ENCODE results near the gene ARPC1A. TPM values are rescaled to one million over a fixed set of nuclear protein-coding genes. Genes with fewer than 3 reads are reported as not detected.
"Not testable (repeated sequence)": the region's sequence is repeated elsewhere in the genome, so short reads cannot be mapped to it uniquely, and the experiment has no call there.

ARPC1A gene
- total RNA-seq (100 to 1,000 TPM; 142 to 158 TPM), polyA plus RNA-seq (ENCODE audit: insufficient read length in 6 of 6) (100 to 1,000 TPM in 3 of 6 donors, 10 to 100 TPM in 3; 92.7 to 112 (median 101) TPM)
- long read RNA-seq, donor 1, transcript ARPC1A-201 (10 exons, 1,565 nt): major isoform, 39 of 65 reads
- long read RNA-seq, donor 1, partial matches to known transcripts: 23 of 65 reads
- long read RNA-seq, donor 1, other reads (novel, unspliced or antisense): 0 of 65 reads
- long read RNA-seq, donor 2, transcript ARPC1A-201 (10 exons, 1,565 nt): major isoform, 30 of 68 reads
- long read RNA-seq, donor 2, partial matches to known transcripts: 36 of 68 reads
- long read RNA-seq, donor 2, other reads (novel, unspliced or antisense): 0 of 68 reads
- long read RNA-seq, donor 3, transcript ARPC1A-201 (10 exons, 1,565 nt): major isoform, 42 of 61 reads
- long read RNA-seq, donor 3, partial matches to known transcripts: 18 of 61 reads
- long read RNA-seq, donor 3, other reads (novel, unspliced or antisense): 0 of 61 reads
- long read RNA-seq, donor 4, transcript ARPC1A-201 (10 exons, 1,565 nt): major isoform, 134 of 175 reads
- long read RNA-seq, donor 4, partial matches to known transcripts: 26 of 175 reads
- long read RNA-seq, donor 4, other reads (novel, unspliced or antisense): 15 of 175 reads
- long read RNA-seq, donor 5, transcript ARPC1A-201 (10 exons, 1,565 nt): major isoform, 37 of 49 reads
- long read RNA-seq, donor 5, partial matches to known transcripts: 9 of 49 reads
- long read RNA-seq, donor 5, other reads (novel, unspliced or antisense): 0 of 49 reads
- long read RNA-seq, donor 6, transcript ARPC1A-201 (10 exons, 1,565 nt): major isoform, 54 of 77 reads
- long read RNA-seq, donor 6, partial matches to known transcripts: 22 of 77 reads
- long read RNA-seq, donor 6, other reads (novel, unspliced or antisense): 0 of 77 reads
- long read RNA-seq, donor 7, transcript ARPC1A-201 (10 exons, 1,565 nt): major isoform, 16 of 18 reads
- long read RNA-seq, donor 7, partial matches to known transcripts: 0 of 18 reads
- long read RNA-seq, donor 7, other reads (novel, unspliced or antisense): 0 of 18 reads
- long read RNA-seq, donor 8, transcript ARPC1A-201 (10 exons, 1,565 nt): major isoform, 34 of 46 reads
- long read RNA-seq, donor 8, transcript ARPC1A-205 (2 exons, 541 nt): minor isoform, 5 of 46 reads
- long read RNA-seq, donor 8, partial matches to known transcripts: 7 of 46 reads
- long read RNA-seq, donor 8, other reads (novel, unspliced or antisense): 0 of 46 reads
- long read RNA-seq, donor 9: 0 reads
- long read RNA-seq, donor 10, transcript ARPC1A-201 (10 exons, 1,565 nt): major isoform, 217 of 240 reads
- long read RNA-seq, donor 10, partial matches to known transcripts: 6 of 240 reads
- long read RNA-seq, donor 10, other reads (novel, unspliced or antisense): 17 of 240 reads
- long read RNA-seq, donor 11, transcript ARPC1A-201 (10 exons, 1,565 nt): major isoform, 62 of 102 reads
- long read RNA-seq, donor 11, partial matches to known transcripts: 38 of 102 reads
- long read RNA-seq, donor 11, other reads (novel, unspliced or antisense): 0 of 102 reads
- long read RNA-seq, donor 12, transcript ARPC1A-201 (10 exons, 1,565 nt): major isoform, 36 of 44 reads
- long read RNA-seq, donor 12, partial matches to known transcripts: 5 of 44 reads
- long read RNA-seq, donor 12, other reads (novel, unspliced or antisense): 0 of 44 reads

DNA sequence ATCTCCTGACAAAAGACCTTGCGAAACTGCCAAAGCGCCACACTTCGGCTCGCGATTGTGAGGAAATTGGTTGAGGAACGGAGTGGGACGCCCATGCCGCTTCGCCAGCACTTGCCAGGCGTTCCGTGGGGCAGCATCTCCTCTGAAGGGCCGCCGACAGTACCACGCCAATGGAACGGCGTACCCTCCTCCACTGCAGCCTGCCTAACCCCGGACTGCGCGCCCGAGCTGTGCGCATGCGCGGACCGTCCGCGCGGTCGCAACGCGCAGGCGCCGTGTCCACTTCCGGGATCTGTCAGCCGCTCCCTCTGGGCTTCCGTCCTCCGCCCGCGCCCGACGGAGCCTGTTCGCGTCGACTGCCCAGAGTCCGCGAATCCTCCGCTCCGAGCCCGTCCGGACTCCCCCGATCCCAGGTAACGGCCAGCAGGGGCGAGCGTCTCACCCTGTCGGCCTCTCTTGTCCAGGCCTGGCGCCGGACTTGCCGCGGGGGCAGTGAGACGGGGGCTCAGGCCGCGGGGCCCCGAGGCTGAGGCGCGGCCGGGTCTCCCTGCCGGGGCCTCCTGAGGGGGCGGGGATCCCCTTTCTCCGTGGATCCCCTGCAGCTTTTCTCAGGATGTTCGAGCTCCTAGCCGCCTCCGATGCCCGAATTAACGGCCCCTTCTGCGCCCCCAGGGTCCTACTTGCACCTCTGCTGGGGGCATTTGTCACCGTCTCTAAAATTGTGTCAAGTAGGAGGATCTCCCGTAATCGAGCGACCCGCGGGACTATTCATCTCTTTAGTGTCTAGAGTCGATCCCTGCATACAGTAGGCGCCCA, at the start of gene ARPC1A:
Gene ARPC1A (plus strand): TSS at position 307 of the 816 bp plus-strand sequence. CDS start 7,456 bp downstream, outside the sequence.
- TF ChIP-seq, protein P1, sequence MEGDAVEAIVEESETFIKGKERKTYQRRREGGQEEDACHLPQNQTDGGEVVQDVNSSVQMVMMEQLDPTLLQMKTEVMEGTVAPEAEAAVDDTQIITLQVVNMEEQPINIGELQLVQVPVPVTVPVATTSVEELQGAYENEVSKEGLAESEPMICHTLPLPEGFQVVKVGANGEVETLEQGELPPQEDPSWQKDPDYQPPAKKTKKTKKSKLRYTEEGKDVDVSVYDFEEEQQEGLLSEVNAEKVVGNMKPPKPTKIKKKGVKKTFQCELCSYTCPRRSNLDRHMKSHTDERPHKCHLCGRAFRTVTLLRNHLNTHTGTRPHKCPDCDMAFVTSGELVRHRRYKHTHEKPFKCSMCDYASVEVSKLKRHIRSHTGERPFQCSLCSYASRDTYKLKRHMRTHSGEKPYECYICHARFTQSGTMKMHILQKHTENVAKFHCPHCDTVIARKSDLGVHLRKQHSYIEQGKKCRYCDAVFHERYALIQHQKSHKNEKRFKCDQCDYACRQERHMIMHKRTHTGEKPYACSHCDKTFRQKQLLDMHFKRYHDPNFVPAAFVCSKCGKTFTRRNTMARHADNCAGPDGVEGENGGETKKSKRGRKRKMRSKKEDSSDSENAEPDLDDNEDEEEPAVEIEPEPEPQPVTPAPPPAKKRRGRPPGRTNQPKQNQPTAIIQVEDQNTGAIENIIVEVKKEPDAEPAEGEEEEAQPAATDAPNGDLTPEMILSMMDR (IDR thresholded peaks at IDR 0.05): peak in 1 of 2 donors; percentile 11
- H3K27me3 ChIP-seq: no peaks in the 10 kb centered on the region
- no peaks in the 10 kb centered on the region for H3K9me3 ChIP-seq
- H3K27ac ChIP-seq: peak within 1 kb of the TSS; percentile 73 to 90
- peak within 1 kb of the TSS; percentile 67 to 83 for H3K4me3 ChIP-seq
- H3K36me3 ChIP-seq: no peaks in the 10 kb centered on the region
- peak; percentile 91 to 97 (median 96) for DNase-seq
- intact Hi-C loops (cut with DNase I): no loop called here
- ATAC-seq: peak; percentile 93
- peaks cover 27 to 54% of the 10 kb centered on the region in 2 donors for H3K4me1 ChIP-seq

DNA sequence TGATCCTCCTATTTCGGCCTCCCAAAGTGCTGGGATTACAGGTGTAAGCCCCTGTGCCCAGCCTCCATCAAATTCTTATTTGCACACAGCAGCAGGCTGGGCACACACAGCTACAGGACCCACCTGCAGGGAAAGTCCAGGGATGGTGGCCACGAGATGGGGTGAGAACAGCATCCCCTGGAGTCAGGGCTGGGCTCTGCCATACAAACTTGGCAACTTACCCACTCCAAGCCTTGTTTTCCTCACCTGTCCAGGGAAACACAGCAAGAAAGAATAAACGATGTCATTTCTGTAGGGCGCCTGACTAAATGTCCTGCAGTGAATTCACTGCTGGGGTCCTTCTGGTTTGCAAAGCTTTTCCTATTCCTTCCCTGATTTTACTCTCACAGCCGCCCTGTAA, 47.5 kb upstream of the ARPC1A start:
- Histone ChIP-seq H3K27ac (no peak overlapping the region), H3K36me3 (no peaks in the 10 kb centered on the region), H3K9me3 (no peaks in the 10 kb centered on the region), H3K4me1 (no peaks in the 10 kb centered on the region), H3K27me3 (no peaks in the 10 kb centered on the region), H3K4me3 (no peak overlapping the region)
- no peak for ATAC-seq
- TF ChIP-seq, protein P1 (IDR thresholded peaks at IDR 0.05): no peak
- intact Hi-C loops (cut with DNase I): no loop called here
- DNase-seq: no peak

DNA sequence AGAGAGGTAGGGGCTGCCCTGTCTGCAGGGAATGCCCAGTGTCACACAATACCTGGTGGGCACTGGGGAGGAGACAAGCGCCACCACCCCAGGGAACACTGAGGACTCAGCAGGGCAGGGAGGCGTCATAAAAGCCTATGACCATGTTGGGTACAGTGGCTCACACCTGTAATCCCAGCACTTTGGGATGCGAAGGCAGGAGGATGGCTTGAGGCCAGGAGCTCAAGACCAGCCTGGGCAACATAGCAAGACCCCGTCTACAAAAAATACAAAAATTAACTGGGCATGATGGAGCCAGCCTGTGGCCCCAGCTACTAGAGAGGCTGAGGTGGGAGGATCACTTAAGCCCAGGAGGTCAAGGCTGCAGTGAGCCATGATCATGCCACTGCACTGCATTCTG, 41.5 kb upstream of the ARPC1A start:
- H3K27ac ChIP-seq; H3K4me3 ChIP-seq; H3K4me1 ChIP-seq; H3K27me3 ChIP-seq; ATAC-seq; intact Hi-C loops (cut with DNase I); DNase-seq; H3K9me3 ChIP-seq; H3K36me3 ChIP-seq: not testable (repeated sequence)

DNA sequence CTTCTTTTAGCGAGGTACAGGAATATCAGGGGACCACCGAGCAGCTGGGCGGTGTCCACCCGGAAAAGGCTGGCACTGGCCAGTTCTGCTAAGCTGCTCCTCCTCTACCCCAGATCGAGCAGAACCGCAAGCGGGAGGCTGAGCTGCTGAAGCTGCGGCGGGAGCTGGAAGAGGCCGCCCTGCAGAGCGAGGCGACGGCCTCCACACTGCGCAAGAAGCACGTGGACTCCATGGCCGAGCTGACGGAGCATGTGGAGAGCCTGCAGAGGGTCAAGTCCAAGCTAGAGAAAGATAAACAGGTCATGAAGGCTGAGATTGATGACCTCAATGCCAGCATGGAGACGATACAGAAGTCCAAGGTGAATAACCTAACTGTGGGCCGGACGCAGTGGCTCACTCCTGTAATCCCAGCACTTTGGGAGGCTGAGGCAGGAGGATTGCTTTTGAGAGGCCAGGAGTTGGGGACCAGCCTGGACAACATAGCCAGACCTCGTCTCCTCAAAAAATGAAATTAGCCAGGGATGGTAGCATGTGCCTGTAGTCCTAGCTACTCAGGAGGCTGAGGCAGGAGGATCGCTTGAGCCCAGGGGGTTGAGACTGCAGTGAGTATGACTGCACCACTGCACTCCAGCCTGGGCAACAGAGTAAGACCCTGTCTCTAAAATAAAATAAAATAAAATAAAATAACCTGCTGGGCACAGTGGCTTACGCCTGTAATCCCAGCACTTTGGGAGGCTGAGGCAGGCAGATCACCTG, 37.7 kb upstream of the ARPC1A start:
- Histone ChIP-seq H3K27ac (no peak overlapping the region), H3K4me3 (no peak overlapping the region), H3K36me3 (no peaks in the 10 kb centered on the region), H3K27me3 (no peaks in the 10 kb centered on the region), H3K9me3 (no peaks in the 10 kb centered on the region), H3K4me1 (no peaks in the 10 kb centered on the region)
- intact Hi-C loops (cut with DNase I): no loop called here
- TF ChIP-seq, protein P1 (IDR thresholded peaks at IDR 0.05): no peak
- no peak for ATAC-seq
- DNase-seq: no peak
